ENCODE results near the gene RARA. TPM values are rescaled to one million over a fixed set of nuclear protein-coding genes. Genes with fewer than 3 reads are reported as not detected.

The RARA gene
- total RNA-seq, 1 experiment from 2014 or later = 35.1 TPM

DNA sequence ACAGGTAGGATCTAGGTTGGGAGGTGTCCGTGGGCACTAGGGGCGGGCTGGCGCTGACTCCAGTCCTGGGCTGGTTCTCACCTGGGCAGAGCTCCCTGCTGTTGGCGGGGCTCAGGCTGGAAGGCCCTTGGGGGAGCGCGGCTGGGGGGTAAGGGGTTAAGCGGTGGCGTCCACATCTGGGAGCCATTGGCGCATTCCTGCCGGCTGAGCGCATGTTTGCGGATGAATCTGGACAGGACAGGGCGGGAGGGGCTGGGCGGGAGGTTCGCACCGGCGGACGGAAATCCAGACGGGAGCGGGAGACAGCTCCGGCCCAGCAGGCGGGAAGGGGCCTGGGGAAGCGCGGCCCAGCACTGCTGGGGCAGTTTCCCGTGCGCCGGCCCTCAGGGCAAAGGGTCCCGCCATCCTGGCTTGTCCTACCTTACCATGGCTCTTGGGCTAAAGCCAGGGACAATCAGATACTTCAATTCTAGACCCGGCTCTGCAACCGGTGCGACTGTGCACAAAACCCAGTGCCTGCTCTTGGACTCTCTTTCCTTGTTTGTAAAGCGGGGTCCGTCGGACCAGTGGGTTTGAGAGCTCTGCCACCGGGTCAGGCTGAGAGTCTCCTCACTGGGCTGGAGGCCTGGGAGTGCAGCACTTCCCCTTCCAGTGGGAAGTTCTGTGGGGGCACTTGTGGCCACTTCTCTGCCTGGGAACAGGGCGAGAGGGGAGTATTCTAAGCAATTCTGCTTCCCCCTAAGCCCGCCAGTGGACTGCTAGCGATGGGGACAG, 7.8 kb downstream of the RARA start:
- Histone ChIP-seq H3K4me3 (replicated peaks in 1 of 2; ENCODE audit: low read depth in 1 of 2, low read length in 2 of 2) (peak overlapping the region; percentile 94 to 95), H3K79me2 (ENCODE audit: insufficient read depth, low read length) (peaks cover 37% of the 10 kb centered on the region), H2AFZ (ENCODE audit: low read depth, low read length, poor library complexity, severe bottlenecking) (no peak overlapping the region), H3K9me3 (ENCODE audit: control insufficient read depth in 1 of 2, insufficient read depth in 1 of 2, low read depth in 1 of 2, low read length in 2 of 2) (no peaks in the 10 kb centered on the region), H3K9ac (ENCODE audit: low read length) (peak overlapping the region; percentile 99), H3K36me3 (ENCODE audit: control insufficient read depth in 1 of 2, insufficient read depth in 2 of 2, low read length in 2 of 2) (no peaks in the 10 kb centered on the region), H3K9me2 (ENCODE audit: insufficient read depth) (no peaks in the 10 kb centered on the region), H3K27me3 (ENCODE audit: insufficient read depth, low read length) (no peaks in the 10 kb centered on the region), H4K20me1 (ENCODE audit: insufficient read depth) (no peaks in the 10 kb centered on the region), H3K4me2 (ENCODE audit: low read length) (peak overlapping the region; percentile 95), H3K4me1 (ENCODE audit: control insufficient read depth in 1 of 2, insufficient read depth in 2 of 2, low read length in 2 of 2) (peaks cover 69 to 90% of the 10 kb centered on the region in 2 experiments), H3K27ac (ENCODE audit: low read depth, low read length) (peak overlapping the region; percentile 91)
- ChIA-PET POLR2A (interaction anchor here (0.6 to 2.0 kb wide), 6 partner anchors 9 to 1371 kb away, joined by 3 to 8 read pairs (median 4); no protein-coding TSS in a partner anchor), CTCF (interaction anchor here (0.7 to 2.5 kb wide), 6 partner anchors 9 to 203 kb away, joined by 3 to 19 read pairs (median 6); partner anchors contain the start of gene RARA), RAD21 (ENCODE audit: low non-redundant PET in 1 of 2, low total read pairs in 2 of 2, uncharacterized antibody in 2 of 2, unreplicated experiment in 2 of 2) (interaction anchor here (0.6 to 1.3 kb wide), 3 partner anchors 14 to 364 kb away, joined by 3 read pairs; no protein-coding TSS in a partner anchor)
- ATAC-seq = peak; percentile 18
- DNase-seq (ENCODE audit: low read depth, low spot score) = peak; percentile 40
- intact Hi-C loops (cut with micrococcal nuclease) = no loop called here
- no TSS peak for BruUV-seq (replicated peaks)
- TF ChIP-seq CEBPB (IDR thresholded peaks at IDR 0.05; ENCODE audit: low read depth) (no peak), JUND (IDR thresholded peaks at IDR 0.05) (no peak), ZNF274 (IDR thresholded peaks at IDR 0.05; ENCODE audit: low read depth, low read length) (no peak), EZH2 (IDR thresholded peaks at IDR 0.05) (no peak), EZH2phosphoT487 (IDR thresholded peaks at IDR 0.05; ENCODE audit: borderline replicate concordance) (no peak), RAD21 (IDR thresholded peaks at IDR 0.05; ENCODE audit: low read depth) (no peak), FOSL1 (IDR thresholded peaks at IDR 0.05; ENCODE audit: low read depth) (no peak), ELF1 (IDR thresholded peaks at IDR 0.05; ENCODE audit: borderline replicate concordance, low read depth) (no peak), POLR2AphosphoS5 (IDR thresholded peaks at IDR 0.05; ENCODE audit: low read depth, low read length) (0 out of 2 replicates have a peak, but pooled peaks have one; percentile 21), YY1 (IDR thresholded peaks at IDR 0.05; ENCODE audit: extremely low read depth, insufficient replicate concordance, low read depth, low read length) (peak; percentile 67), CBX3 (IDR thresholded peaks at IDR 0.05; ENCODE audit: low read depth) (no peak), SIN3A (IDR thresholded peaks at IDR 0.05; ENCODE audit: low read depth) (peak; percentile 56; the same call in 1 of the 2 replicates), POLR2A (IDR thresholded peaks at IDR 0.05; ENCODE audit: borderline replicate concordance, extremely low read depth, insufficient read depth, insufficient read length) (no peak), SRF (IDR thresholded peaks at IDR 0.05; ENCODE audit: low read depth) (no peak), SP1 (IDR thresholded peaks at IDR 0.05; ENCODE audit: low read depth) (peak; percentile 53), EGR1 (IDR thresholded peaks at IDR 0.05; ENCODE audit: low read depth) (no peak), TCF7L2 (IDR thresholded peaks at IDR 0.05; ENCODE audit: borderline replicate concordance, extremely low read depth, insufficient read depth, insufficient read length) (peak; percentile 37), ZFX (IDR thresholded peaks at IDR 0.05) (no peak)
- TF ChIP-seq, protein P1, sequence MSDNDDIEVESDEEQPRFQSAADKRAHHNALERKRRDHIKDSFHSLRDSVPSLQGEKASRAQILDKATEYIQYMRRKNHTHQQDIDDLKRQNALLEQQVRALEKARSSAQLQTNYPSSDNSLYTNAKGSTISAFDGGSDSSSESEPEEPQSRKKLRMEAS (IDR thresholded peaks at IDR 0.05) = peak; percentile 70; the same call in 1 of the 2 replicates
- TF ChIP-seq, protein P2, sequence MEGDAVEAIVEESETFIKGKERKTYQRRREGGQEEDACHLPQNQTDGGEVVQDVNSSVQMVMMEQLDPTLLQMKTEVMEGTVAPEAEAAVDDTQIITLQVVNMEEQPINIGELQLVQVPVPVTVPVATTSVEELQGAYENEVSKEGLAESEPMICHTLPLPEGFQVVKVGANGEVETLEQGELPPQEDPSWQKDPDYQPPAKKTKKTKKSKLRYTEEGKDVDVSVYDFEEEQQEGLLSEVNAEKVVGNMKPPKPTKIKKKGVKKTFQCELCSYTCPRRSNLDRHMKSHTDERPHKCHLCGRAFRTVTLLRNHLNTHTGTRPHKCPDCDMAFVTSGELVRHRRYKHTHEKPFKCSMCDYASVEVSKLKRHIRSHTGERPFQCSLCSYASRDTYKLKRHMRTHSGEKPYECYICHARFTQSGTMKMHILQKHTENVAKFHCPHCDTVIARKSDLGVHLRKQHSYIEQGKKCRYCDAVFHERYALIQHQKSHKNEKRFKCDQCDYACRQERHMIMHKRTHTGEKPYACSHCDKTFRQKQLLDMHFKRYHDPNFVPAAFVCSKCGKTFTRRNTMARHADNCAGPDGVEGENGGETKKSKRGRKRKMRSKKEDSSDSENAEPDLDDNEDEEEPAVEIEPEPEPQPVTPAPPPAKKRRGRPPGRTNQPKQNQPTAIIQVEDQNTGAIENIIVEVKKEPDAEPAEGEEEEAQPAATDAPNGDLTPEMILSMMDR (IDR thresholded peaks at IDR 0.05 in 2 of 3, conservative IDR thresholded peaks at IDR 0.05 in 1 of 3; ENCODE audit: borderline replicate concordance in 1 of 3, insufficient read depth in 1 of 3, low read depth in 2 of 3, low read length in 2 of 3) = 0 out of 6 replicates have a peak, but pooled peaks of 1 of the 3 experiments have one; percentile 6
- TF ChIP-seq, protein P3, sequence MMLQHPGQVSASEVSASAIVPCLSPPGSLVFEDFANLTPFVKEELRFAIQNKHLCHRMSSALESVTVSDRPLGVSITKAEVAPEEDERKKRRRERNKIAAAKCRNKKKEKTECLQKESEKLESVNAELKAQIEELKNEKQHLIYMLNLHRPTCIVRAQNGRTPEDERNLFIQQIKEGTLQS (IDR thresholded peaks at IDR 0.05) = no peak
- TF ChIP-seq, protein P4, sequence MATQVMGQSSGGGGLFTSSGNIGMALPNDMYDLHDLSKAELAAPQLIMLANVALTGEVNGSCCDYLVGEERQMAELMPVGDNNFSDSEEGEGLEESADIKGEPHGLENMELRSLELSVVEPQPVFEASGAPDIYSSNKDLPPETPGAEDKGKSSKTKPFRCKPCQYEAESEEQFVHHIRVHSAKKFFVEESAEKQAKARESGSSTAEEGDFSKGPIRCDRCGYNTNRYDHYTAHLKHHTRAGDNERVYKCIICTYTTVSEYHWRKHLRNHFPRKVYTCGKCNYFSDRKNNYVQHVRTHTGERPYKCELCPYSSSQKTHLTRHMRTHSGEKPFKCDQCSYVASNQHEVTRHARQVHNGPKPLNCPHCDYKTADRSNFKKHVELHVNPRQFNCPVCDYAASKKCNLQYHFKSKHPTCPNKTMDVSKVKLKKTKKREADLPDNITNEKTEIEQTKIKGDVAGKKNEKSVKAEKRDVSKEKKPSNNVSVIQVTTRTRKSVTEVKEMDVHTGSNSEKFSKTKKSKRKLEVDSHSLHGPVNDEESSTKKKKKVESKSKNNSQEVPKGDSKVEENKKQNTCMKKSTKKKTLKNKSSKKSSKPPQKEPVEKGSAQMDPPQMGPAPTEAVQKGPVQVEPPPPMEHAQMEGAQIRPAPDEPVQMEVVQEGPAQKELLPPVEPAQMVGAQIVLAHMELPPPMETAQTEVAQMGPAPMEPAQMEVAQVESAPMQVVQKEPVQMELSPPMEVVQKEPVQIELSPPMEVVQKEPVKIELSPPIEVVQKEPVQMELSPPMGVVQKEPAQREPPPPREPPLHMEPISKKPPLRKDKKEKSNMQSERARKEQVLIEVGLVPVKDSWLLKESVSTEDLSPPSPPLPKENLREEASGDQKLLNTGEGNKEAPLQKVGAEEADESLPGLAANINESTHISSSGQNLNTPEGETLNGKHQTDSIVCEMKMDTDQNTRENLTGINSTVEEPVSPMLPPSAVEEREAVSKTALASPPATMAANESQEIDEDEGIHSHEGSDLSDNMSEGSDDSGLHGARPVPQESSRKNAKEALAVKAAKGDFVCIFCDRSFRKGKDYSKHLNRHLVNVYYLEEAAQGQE (IDR thresholded peaks at IDR 0.05; ENCODE audit: low read depth) = no peak

Measured in HCT116 (cell line).